HTERT RPE-1 (cell line): ENCODE data around the gene RBSN.

Source experiments
- in situ Hi-C: fragments of 300-500 bp; cut with MboI; formaldehyde crosslinking; loops from 4 replicates; pipeline ENCODE4 v1.14.3; 2020; ENCODE audit warnings: low sequenced_read_pairs

The RBSN gene

DNA sequence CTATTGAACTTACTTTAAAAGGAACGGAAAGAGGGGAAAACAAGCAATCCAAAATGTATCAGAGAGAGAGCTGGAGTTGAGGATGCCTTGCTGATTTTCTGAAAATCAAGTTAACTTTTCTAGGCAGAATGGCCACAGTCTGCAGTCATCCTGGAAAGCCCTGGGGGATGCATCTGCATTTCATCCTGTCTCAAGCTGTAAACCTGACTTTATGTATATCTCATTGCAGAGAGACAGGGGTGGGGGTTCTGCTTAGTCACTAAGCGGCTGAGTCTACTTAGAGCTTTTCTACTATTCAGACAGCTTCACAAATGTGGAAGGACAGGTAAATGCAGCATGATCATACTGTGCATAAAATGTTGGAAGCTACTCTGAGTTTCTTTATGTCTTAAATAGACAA is 75.2 kb downstream of the RBSN start:
- in situ Hi-C loops: no loop called here

DNA sequence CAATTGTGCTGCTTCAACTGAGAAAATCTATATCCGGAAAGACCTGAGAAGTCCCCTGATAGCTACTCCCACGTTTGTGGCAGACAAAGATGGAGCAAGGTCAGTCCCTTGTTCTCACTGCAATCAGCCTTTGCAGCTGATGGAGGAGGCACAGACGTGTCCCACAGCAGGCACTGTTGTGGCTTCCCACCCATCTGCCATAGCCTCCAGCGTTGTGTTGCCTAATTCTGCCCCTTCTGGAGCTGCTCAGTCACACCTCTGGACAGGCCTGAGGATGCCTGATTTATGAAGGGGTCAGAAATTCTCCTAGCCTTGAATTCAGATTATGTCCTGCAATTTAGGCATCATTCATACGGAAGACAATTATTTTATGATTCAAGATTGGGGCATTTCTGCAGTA is 75.7 kb downstream of the RBSN start:
- in situ Hi-C loops: no loop called here
